ENCODE measurements around the gene PUM2. TPM values are rescaled to one million over a fixed set of nuclear protein-coding genes. Genes with fewer than 3 reads are reported as not detected.

Gene PUM2
- total and polyA plus RNA-seq, 2 of the 13 experiments (the other 11 are each of a cell fraction or from before 2014, with no cell fraction given): 69.6 to 69.8 TPM

- TF ChIP-seq ZNF318 (CRISPR knock-in tag; IDR thresholded peaks at IDR 0.05) (no peak), MTF2 (CRISPR knock-in tag; IDR thresholded peaks at IDR 0.05; ENCODE audit: borderline replicate concordance) (no peak), ZNF564 (CRISPR knock-in tag; IDR thresholded peaks at IDR 0.05) (no peak), ISL2 (CRISPR knock-in tag; IDR thresholded peaks at IDR 0.05) (peak; percentile 85), NFIB (CRISPR knock-in tag; IDR thresholded peaks at IDR 0.05; ENCODE audit: borderline replicate concordance) (no peak), ATM (IDR thresholded peaks at IDR 0.05; ENCODE audit: borderline replicate concordance) (no peak), TERF1 (CRISPR knock-in tag; IDR thresholded peaks at IDR 0.05) (no peak), HOMEZ (CRISPR knock-in tag; IDR thresholded peaks at IDR 0.05; ENCODE audit: low read depth) (peak; percentile 79; the same call in 1 of the 2 replicates), ZBTB42 (CRISPR knock-in tag; IDR thresholded peaks at IDR 0.05) (peak; percentile 83; the same call in 1 of the 2 replicates), SOX5 (CRISPR knock-in tag; IDR thresholded peaks at IDR 0.05; ENCODE audit: borderline replicate concordance) (peak; percentile 85; the same call in 1 of the 2 replicates), HDAC1 (CRISPR knock-in tag; IDR thresholded peaks at IDR 0.05) (peak; percentile 83), SRF (IDR thresholded peaks at IDR 0.05; ENCODE audit: low read depth, low read length) (no peak), GATAD2A (CRISPR knock-in tag; IDR thresholded peaks at IDR 0.05) (peak; percentile 93), ZNF7 (CRISPR knock-in tag; IDR thresholded peaks at IDR 0.05) (no peak), ZNF383 (CRISPR knock-in tag; IDR thresholded peaks at IDR 0.05; ENCODE audit: borderline replicate concordance) (no peak), HMG20A (CRISPR knock-in tag; IDR thresholded peaks at IDR 0.05; ENCODE audit: borderline replicate concordance) (peak; percentile 62; the same call in 1 of the 2 replicates), ZNF607 (CRISPR knock-in tag; IDR thresholded peaks at IDR 0.05; ENCODE audit: borderline replicate concordance) (peak; percentile 77; the same call in 1 of the 2 replicates)
These were observed 136.7 kb downstream of the PUM2 start (continued) for GRCh38 chr2:20213651-20214565.
